ENCODE data around the gene FOS.

FOS gene

GRCh38 chr14:75323571-75323970 is 44.9 kb downstream of the FOS start:
- DNase-seq (ENCODE audit: low spot score), result no peak
- in situ Hi-C loops (cut with MboI; ENCODE audit: low pct_unique_long_range_greater_than_20kb, low sequenced_read_pairs, unreplicated experiment), result no loop called here
- no peak for TF ChIP-seq CTCF (IDR thresholded peaks at IDR 0.05; ENCODE audit: extremely low read depth, insufficient read depth, missing control alignments)

- no peak for TF ChIP-seq CTCF (IDR thresholded peaks at IDR 0.05; ENCODE audit: extremely low read depth, insufficient read depth, missing control alignments)
- DNase-seq (ENCODE audit: low spot score), result no peak
- in situ Hi-C loops (cut with MboI; ENCODE audit: low pct_unique_long_range_greater_than_20kb, low sequenced_read_pairs, unreplicated experiment), result no loop called here
Observed at GRCh38 chr14:75328558-75329155, 50.0 kb downstream of the FOS start.

GRCh38 chr14:75329369-75329768 is 50.7 kb downstream of the FOS start:
- in situ Hi-C loops (cut with MboI; ENCODE audit: low pct_unique_long_range_greater_than_20kb, low sequenced_read_pairs, unreplicated experiment), result no loop called here
- no peak for DNase-seq (ENCODE audit: low spot score)
- TF ChIP-seq CTCF (IDR thresholded peaks at IDR 0.05; ENCODE audit: extremely low read depth, insufficient read depth, missing control alignments), result no peak

DNA sequence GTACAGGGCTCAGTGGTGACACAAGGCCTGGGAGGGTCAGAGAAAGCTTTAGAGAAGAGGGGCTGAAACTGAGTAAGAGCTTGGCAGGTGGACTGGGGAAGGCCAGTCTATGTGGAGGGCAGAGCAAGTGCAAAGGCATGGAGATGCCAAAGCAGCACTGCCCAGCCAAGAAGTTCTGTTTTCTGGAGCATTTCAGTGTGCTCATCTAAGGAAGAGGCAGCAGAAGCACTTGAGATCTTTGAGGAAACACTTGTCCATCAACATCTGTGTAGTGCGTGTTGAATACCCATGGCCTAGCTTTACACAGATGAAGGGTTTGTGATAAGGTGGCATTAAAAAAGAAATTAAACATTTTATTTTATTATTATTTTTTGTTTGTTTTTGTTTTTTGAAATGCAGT is 52.8 kb downstream of the FOS start:
- in situ Hi-C loops (cut with MboI; ENCODE audit: low pct_unique_long_range_greater_than_20kb, low sequenced_read_pairs, unreplicated experiment), result no loop called here
- no peak for TF ChIP-seq CTCF (IDR thresholded peaks at IDR 0.05; ENCODE audit: extremely low read depth, insufficient read depth, missing control alignments)
- no peak for DNase-seq (ENCODE audit: low spot score)

Measured in GM13977 (cell line).